PC-9 (cell line): ENCODE measurements around the gene SMIM36. TPM values are rescaled to one million over a fixed set of nuclear protein-coding genes. Genes with fewer than 3 reads are reported as not detected.

ENCODE experiments used
- BruUV-seq: library from RNA; stranded (reverse); fragments of 400-500 nt; replicated peaks from 2 replicates; lab custom pipeline; 2021; lab: Mats Ljungman, UMichigan
- CTCF ChIA-PET: fragments of 300-600 bp; sonication (Branson Sonifier 250); formaldehyde crosslinking; loops from one replicate; lab custom pipeline; 2022; ENCODE audit warnings: antibody characterized with exemption; lab: Charles Lee
- POLR2A ChIA-PET: fragments of 300-600 bp; sonication (Branson Sonifier 250); formaldehyde crosslinking; loops from one replicate; lab custom pipeline; 2022; ENCODE audit warnings: antibody characterized with exemption; ENCODE audit not compliant: unreplicated experiment; lab: Charles Lee
- DNase-seq, 2 experiments: peaks; one replicate each; pipeline versions ENCODE4 v3.0.0 to v3.0.0-alpha.2; 2015 to 2022; ENCODE audit warnings: mixed read lengths in 1 of 2
- H2AFZ ChIP-seq: fragments of 200-600 bp; sonication (generic); 2 replicates; pipeline ENCODE4 v1.8.1; 2017; ENCODE audit warnings: antibody characterized with exemption
- H3F3A ChIP-seq: fragments of 200-600 bp; sonication (generic); 2 replicates; pipeline ENCODE4 v1.8.1; 2017; ENCODE audit warnings: antibody characterized with exemption, mild to moderate bottlenecking, low read depth; ENCODE audit not compliant: insufficient read depth
- H3K27ac ChIP-seq: fragments of 200-600 bp; sonication (generic); 2 replicates; pipeline ENCODE4 v1.6.1; 2016; ENCODE audit warnings: mixed run types
- H3K27me3 ChIP-seq: fragments of 200-600 bp; sonication (generic); 2 replicates; pipeline ENCODE4 v1.6.1; 2016; ENCODE audit warnings: low read depth, mixed run types; ENCODE audit not compliant: insufficient read depth
- H3K36me3 ChIP-seq: fragments of 200-600 bp; sonication (generic); 2 replicates; pipeline ENCODE4 v1.6.1; 2016; ENCODE audit warnings: low read depth, mixed run types
- H3K4me1 ChIP-seq: fragments of 200-600 bp; sonication (generic); replicated peaks from 2 replicates; pipeline ENCODE4 v1.6.1; 2016; ENCODE audit warnings: mixed run types; ENCODE audit not compliant: insufficient read depth
- H3K4me2 ChIP-seq: fragments of 200-600 bp; sonication (generic); 2 replicates; pipeline ENCODE4 v1.6.1; 2017; ENCODE audit warnings: mixed run types
- H3K4me3 ChIP-seq: fragments of 200-600 bp; sonication (generic); 2 replicates; pipeline ENCODE4 v1.6.1; 2016; ENCODE audit warnings: mixed run types
- H3K79me2 ChIP-seq: fragments of 200-600 bp; sonication (generic); 2 replicates; pipeline ENCODE4 v1.6.1; 2017; ENCODE audit warnings: low read depth, mixed run types
- H3K9me2 ChIP-seq: fragments of 200-600 bp; sonication (generic); 2 replicates; pipeline ENCODE4 v1.8.1; 2017; ENCODE audit warnings: mild to moderate bottlenecking; ENCODE audit not compliant: insufficient read depth
- H3K9me3 ChIP-seq: fragments of 200-600 bp; sonication (generic); 2 replicates; pipeline ENCODE4 v1.8.1; 2016; ENCODE audit warnings: low read depth; ENCODE audit not compliant: insufficient read depth
- H4K20me1 ChIP-seq: fragments of 200-600 bp; sonication (generic); 2 replicates; pipeline ENCODE4 v1.8.1; 2017; ENCODE audit not compliant: insufficient read depth
- EZH2 ChIP-seq: fragments of 200-600 bp; sonication (generic); IDR thresholded peaks from 2 replicates; pipeline ENCODE4 v1.8.0; 2017; ENCODE audit warnings: antibody characterized with exemption, low read depth
- intact Hi-C: fragments of 100-400 bp; cut with micrococcal nuclease; formaldehyde crosslinking; loops from one replicate; pipeline ENCODE4 v1.10.0; 2022; ENCODE audit not compliant: unreplicated experiment
- total RNA-seq: library from RNA; stranded (reverse); gene quantifications from 2 replicates; pipeline ENCODE4 v1.2.3, GENCODE V29; 2021
- TF ChIP-seq, protein P1 (sequence below): fragments of 200-600 bp; sonication (generic); conservative IDR thresholded peaks from 2 replicates; pipeline ENCODE4 v1.6.1; 2017; ENCODE audit warnings: mixed run types, antibody characterized with exemption, mild to moderate bottlenecking, moderate library complexity

Gene SMIM36
- total RNA-seq, 1 experiment from 2014 or later, result not detected

DNA sequence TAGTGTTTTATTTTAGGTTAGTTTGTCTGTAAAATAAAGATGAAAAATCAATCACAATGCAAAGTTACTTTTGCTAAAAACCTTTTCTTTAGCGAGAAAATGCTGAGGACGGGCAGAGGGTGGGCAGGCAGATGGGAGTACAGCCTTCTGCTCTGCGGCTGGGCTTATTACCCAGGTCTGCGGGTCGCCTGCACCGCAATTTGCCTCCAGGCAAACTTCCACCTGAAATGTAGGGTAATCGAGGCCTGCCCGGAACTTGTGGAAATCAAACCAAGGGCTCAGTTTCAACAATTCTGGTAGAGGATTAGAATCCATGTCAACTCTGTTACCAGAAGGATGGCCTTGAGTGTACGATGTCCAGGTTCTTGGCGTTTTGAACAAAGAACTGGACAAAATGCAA lies 67.3 kb downstream of the SMIM36 start:
- H3K4me1 ChIP-seq, result peaks cover 25% of the 10 kb centered on the region
- no peaks in the 10 kb centered on the region for H3K9me2 ChIP-seq
- H3K79me2 ChIP-seq, result no peaks in the 10 kb centered on the region
- H3K36me3 ChIP-seq, result no peaks in the 10 kb centered on the region
- CTCF ChIA-PET, result no interaction called here
- TF ChIP-seq EZH2, result no peak
- TF ChIP-seq, protein P1, sequence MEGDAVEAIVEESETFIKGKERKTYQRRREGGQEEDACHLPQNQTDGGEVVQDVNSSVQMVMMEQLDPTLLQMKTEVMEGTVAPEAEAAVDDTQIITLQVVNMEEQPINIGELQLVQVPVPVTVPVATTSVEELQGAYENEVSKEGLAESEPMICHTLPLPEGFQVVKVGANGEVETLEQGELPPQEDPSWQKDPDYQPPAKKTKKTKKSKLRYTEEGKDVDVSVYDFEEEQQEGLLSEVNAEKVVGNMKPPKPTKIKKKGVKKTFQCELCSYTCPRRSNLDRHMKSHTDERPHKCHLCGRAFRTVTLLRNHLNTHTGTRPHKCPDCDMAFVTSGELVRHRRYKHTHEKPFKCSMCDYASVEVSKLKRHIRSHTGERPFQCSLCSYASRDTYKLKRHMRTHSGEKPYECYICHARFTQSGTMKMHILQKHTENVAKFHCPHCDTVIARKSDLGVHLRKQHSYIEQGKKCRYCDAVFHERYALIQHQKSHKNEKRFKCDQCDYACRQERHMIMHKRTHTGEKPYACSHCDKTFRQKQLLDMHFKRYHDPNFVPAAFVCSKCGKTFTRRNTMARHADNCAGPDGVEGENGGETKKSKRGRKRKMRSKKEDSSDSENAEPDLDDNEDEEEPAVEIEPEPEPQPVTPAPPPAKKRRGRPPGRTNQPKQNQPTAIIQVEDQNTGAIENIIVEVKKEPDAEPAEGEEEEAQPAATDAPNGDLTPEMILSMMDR, result no peak
- peaks cover 7% of the 10 kb centered on the region for H3F3A ChIP-seq
- BruUV-seq, result no TSS peak
- no peak overlapping the region for H3K4me3 ChIP-seq
- no peak overlapping the region for H3K27ac ChIP-seq
- POLR2A ChIA-PET, result no interaction called here
- H4K20me1 ChIP-seq, result no peaks in the 10 kb centered on the region
- no peaks in the 10 kb centered on the region for H3K9me3 ChIP-seq
- DNase-seq, result no peak
- intact Hi-C loops, result no loop called here
- H2AFZ ChIP-seq, result no peak overlapping the region
- no peaks in the 10 kb centered on the region for H3K27me3 ChIP-seq
- H3K4me2 ChIP-seq, result no peak overlapping the region

DNA sequence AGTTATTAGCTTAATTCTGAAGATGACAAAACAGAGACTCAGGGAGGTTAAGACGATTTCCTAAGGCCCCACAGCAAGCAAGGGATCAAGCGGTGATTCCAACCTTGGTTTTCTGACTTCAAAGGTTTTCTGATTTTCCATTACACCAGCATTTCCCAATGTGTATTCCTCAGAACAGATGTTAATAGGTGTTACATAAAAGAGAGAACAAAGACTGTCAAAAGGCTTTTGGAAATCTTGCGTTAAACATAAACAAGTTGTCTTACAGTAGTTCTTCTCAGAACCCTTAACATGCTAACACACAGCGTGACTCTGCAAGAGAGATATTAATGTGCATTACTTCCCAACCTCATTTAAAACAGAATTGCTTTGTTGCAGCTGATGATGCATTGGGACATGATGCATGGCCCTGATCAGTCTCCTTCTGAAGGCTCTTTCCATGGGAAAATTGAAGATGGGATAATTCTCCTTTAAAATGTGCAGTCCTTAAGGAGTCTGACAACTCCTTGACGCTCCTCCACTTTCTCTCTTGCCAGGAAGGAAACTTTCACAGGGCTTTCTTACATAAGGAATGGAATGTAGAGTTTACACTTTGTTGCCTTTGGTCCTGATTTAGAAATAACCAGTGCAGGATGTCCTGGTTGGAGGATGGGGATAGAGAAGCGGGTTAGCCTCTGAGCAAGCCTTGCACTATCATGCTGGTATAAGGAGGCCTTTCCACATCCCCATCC lies 68.1 kb downstream of the SMIM36 start:
- CTCF ChIA-PET, result no interaction called here
- POLR2A ChIA-PET, result no interaction called here
- H3K79me2 ChIP-seq, result no peaks in the 10 kb centered on the region
- peaks cover 18% of the 10 kb centered on the region for H3K4me1 ChIP-seq
- H3F3A ChIP-seq, result no peaks in the 10 kb centered on the region; the same call in 1 of the 2 replicates
- no peak for TF ChIP-seq EZH2
- TF ChIP-seq, protein P1, result no peak
- no TSS peak for BruUV-seq
- intact Hi-C loops, result no loop called here
- H3K27me3 ChIP-seq, result no peaks in the 10 kb centered on the region
- no peak overlapping the region for H3K27ac ChIP-seq
- no peak overlapping the region for H3K4me3 ChIP-seq
- no peaks in the 10 kb centered on the region for H3K9me3 ChIP-seq
- no peak overlapping the region for H3K4me2 ChIP-seq
- no peaks in the 10 kb centered on the region for H4K20me1 ChIP-seq
- H3K9me2 ChIP-seq, result no peaks in the 10 kb centered on the region
- no peak overlapping the region for H2AFZ ChIP-seq
- DNase-seq, result no peak
- H3K36me3 ChIP-seq, result no peaks in the 10 kb centered on the region

DNA sequence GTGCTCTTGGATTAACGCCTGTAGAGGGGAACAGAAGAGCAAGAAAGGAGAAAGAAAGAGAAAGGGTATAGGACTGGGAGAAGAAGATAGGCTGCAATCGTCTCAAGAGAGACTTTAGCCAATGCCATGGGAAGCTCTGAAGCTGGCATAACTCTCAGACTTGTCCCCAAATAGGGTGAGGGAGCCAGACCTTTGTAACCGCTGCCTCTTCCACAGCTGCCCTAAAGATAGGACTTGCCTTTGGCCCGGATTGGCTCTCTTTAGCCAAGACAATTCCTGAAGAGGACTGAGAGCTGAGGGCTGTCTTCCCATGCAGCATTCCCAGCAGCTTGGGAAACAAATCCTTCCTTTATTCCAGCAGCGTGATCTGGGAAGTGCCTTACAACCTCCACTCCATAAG lies 68.8 kb downstream of the SMIM36 start:
- Histone ChIP-seq H4K20me1 (no peaks in the 10 kb centered on the region), H3K4me3 (no peak overlapping the region), H3K9me3 (no peaks in the 10 kb centered on the region), H3K36me3 (no peaks in the 10 kb centered on the region), H3K4me2 (no peak overlapping the region), H3K79me2 (no peaks in the 10 kb centered on the region), H2AFZ (no peak overlapping the region), H3K4me1 (peaks cover 19% of the 10 kb centered on the region), H3K27ac (no peak overlapping the region), H3K27me3 (no peaks in the 10 kb centered on the region), H3F3A (no peaks in the 10 kb centered on the region; the same call in 1 of the 2 replicates), H3K9me2 (no peaks in the 10 kb centered on the region)
- no peak for DNase-seq
- intact Hi-C loops, result no loop called here
- CTCF ChIA-PET, result no interaction called here
- TF ChIP-seq, protein P1, result no peak
- TF ChIP-seq EZH2, result no peak
- POLR2A ChIA-PET, result no interaction called here
- BruUV-seq, result no TSS peak
